Activated T-cell treated with anti-CD3 and anti-CD28 coated beads, Interleukin-2, amount 50 U/mL, for 4 hours (primary cell): ENCODE data around the gene COL5A2. TPM values are rescaled to one million over a fixed set of nuclear protein-coding genes. Genes with fewer than 3 reads are reported as not detected.

Experiments
- ATAC-seq, 2 donors: fragments of 200-7000 bp; cut with Tn5 transposase; one replicate each; pipeline ENCODE4 v1.10.0; 2021
- DNase-seq: peaks from one replicate; pipeline ENCODE4 v3.0.0-alpha.2; 2020
- H3K27me3 Mint-ChIP-seq: one replicate; pipeline ENCODE4 v1.8.0; 2021; ENCODE audit warnings: low read depth, mixed read lengths
- H3K36me3 Mint-ChIP-seq: one replicate; pipeline ENCODE4 v1.8.0; 2022; ENCODE audit warnings: mixed read lengths; ENCODE audit not compliant: insufficient read depth
- H3K4me1 Mint-ChIP-seq: one replicate; pipeline ENCODE4 v1.8.0; 2021; ENCODE audit warnings: low read depth, mixed read lengths
- H3K4me3 Mint-ChIP-seq: one replicate; pipeline ENCODE4 v1.8.0; 2021; ENCODE audit warnings: mild to moderate bottlenecking, moderate library complexity, mixed read lengths
- H3K9me3 Mint-ChIP-seq: one replicate; pipeline ENCODE4 v1.8.0; 2021; ENCODE audit warnings: mixed read lengths
- total RNA-seq, 3 donors: library from RNA; stranded (reverse); gene quantifications; one replicate each; pipeline ENCODE4 v1.2.1, GENCODE V29; 2021

Gene COL5A2
- total RNA-seq, 3 donors from 2014 or later, result 2.1 to 9.5 (median 4.4) TPM

- H3K9me3 Mint-ChIP-seq, result no peaks in the 10 kb centered on the region
- ATAC-seq (no peak), DNase-seq (no peak)
- no peaks in the 10 kb centered on the region for H3K4me1 Mint-ChIP-seq
- H3K4me3 Mint-ChIP-seq, result no peak overlapping the region
- H3K36me3 Mint-ChIP-seq, result no peaks in the 10 kb centered on the region
- H3K27me3 Mint-ChIP-seq, result no peaks in the 10 kb centered on the region
Measured at GRCh38 chr2:189165656-189166380, 13.7 kb downstream of the COL5A2 start.

- Mint-ChIP-seq H3K9me3 (no peaks in the 10 kb centered on the region), H3K4me1 (no peaks in the 10 kb centered on the region), H3K4me3 (no peak overlapping the region), H3K27me3 (no peaks in the 10 kb centered on the region), H3K36me3 (no peaks in the 10 kb centered on the region)
- ATAC-seq (no peak), DNase-seq (no peak)
Measured at GRCh38 chr2:189164746-189165145, 14.8 kb downstream of the COL5A2 start.

- H3K4me1 Mint-ChIP-seq, result no peaks in the 10 kb centered on the region
- no peak overlapping the region for H3K4me3 Mint-ChIP-seq
- no peak for ATAC-seq
- no peaks in the 10 kb centered on the region for H3K27me3 Mint-ChIP-seq
- no peaks in the 10 kb centered on the region for H3K36me3 Mint-ChIP-seq
- no peak for DNase-seq
- no peaks in the 10 kb centered on the region for H3K9me3 Mint-ChIP-seq
Measured at GRCh38 chr2:189163889-189164288, 15.7 kb downstream of the COL5A2 start.

DNA sequence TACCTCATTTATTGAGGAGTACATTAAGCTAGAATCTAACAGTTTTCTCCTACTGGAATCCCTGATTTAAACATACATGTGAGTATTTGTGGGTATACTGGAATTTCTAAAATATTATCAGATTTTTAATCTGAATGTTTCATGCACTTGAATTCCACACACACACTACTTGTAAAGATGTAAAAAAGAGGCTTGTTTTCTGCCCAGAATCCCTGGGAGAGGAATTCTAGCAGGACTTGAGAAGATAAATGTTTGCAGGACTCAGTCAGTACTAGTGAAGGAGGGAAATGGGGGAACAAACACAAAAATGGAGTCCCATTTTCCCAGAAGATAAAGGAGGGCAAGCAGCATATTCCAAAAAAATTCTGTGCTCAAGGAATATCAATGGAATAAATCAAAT, 17.0 kb downstream of the COL5A2 start:
- DNase-seq, result no peak
- Mint-ChIP-seq H3K9me3 (no peaks in the 10 kb centered on the region), H3K36me3 (no peaks in the 10 kb centered on the region), H3K4me3 (no peak overlapping the region), H3K4me1 (no peaks in the 10 kb centered on the region), H3K27me3 (no peaks in the 10 kb centered on the region)
- no peak for ATAC-seq

DNA sequence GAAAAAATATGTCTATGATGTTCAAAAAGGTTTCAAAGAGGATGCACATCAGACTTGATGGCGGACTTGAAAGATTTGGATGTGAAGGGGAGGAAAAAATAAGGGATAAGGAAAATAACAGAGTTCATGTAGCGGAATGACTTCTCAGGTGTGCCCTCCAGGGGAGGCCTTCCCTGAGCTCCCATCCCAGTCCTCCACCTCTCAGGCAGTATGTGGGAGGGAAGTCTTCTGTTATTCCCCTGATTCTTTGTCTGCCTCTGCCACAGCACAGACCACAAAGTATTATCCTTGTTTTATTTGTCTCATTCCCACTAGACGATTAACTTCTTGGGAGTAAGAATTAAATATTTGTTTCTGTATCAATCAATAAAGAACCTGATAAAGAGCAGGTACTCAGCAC, 17.7 kb downstream of the COL5A2 start:
- no peak for DNase-seq
- H3K27me3 Mint-ChIP-seq, result no peaks in the 10 kb centered on the region
- no peak for ATAC-seq
- no peaks in the 10 kb centered on the region for H3K4me1 Mint-ChIP-seq
- no peaks in the 10 kb centered on the region for H3K36me3 Mint-ChIP-seq
- no peaks in the 10 kb centered on the region for H3K9me3 Mint-ChIP-seq
- H3K4me3 Mint-ChIP-seq, result no peak overlapping the region

- Mint-ChIP-seq H3K4me3 (no peak overlapping the region), H3K36me3 (no peaks in the 10 kb centered on the region), H3K9me3 (no peaks in the 10 kb centered on the region), H3K27me3 (no peaks in the 10 kb centered on the region), H3K4me1 (no peaks in the 10 kb centered on the region)
- ATAC-seq (no peak), DNase-seq (no peak)
Measured at GRCh38 chr2:189159717-189160116, 19.8 kb downstream of the COL5A2 start.

DNA sequence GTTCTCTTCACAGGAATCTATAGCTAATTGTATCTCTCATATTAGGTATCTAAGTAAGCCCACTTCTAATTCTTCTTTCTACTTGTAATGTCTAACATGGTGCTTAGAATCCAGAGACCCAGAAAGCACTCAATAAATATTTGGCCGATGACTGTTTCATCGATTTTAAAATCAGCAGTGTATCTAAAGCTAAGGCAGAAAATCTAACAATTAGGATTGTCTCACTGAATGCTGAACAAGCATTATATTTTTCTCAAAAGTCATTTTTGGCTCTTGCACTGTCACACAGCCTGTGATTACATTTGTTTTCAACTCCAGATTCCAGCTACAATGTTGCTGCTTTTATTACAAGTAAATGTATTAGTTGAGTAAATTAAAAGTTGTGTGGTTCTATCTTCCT, 20.3 kb downstream of the COL5A2 start:
- Mint-ChIP-seq H3K36me3 (no peaks in the 10 kb centered on the region), H3K9me3 (no peaks in the 10 kb centered on the region), H3K27me3 (no peaks in the 10 kb centered on the region), H3K4me3 (no peak overlapping the region), H3K4me1 (no peaks in the 10 kb centered on the region)
- DNase-seq, result no peak
- no peak for ATAC-seq

GRCh38 chr2:189157939-189158338, 21.6 kb downstream of the COL5A2 start:
- no peak for ATAC-seq
- Mint-ChIP-seq H3K4me3 (no peak overlapping the region), H3K4me1 (no peaks in the 10 kb centered on the region), H3K9me3 (no peaks in the 10 kb centered on the region), H3K36me3 (no peaks in the 10 kb centered on the region), H3K27me3 (no peaks in the 10 kb centered on the region)
- DNase-seq, result no peak

DNA sequence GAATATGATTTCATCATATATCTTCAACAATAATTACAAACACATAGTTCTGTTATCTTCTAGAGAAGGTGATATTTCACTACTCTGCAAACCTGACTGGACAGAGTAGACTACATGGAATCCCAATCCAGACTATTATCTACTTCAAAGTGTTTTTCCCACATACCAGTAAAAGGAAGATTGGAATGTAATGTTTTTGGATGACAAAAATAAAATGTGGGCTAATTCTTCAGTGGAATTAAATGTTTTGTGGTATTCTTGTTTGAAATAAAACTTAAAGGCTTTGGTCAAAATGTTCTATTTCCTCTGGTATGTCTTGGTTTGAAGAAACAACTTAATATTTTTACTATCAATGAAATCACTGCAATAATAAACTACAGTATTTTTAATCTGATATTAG, 22.1 kb downstream of the COL5A2 start:
- no peaks in the 10 kb centered on the region for H3K9me3 Mint-ChIP-seq
- ATAC-seq, result no peak
- no peaks in the 10 kb centered on the region for H3K27me3 Mint-ChIP-seq
- no peaks in the 10 kb centered on the region for H3K36me3 Mint-ChIP-seq
- no peaks in the 10 kb centered on the region for H3K4me1 Mint-ChIP-seq
- no peak for DNase-seq
- no peak overlapping the region for H3K4me3 Mint-ChIP-seq

GRCh38 chr2:189155795-189156194, 23.8 kb downstream of the COL5A2 start:
- DNase-seq, result no peak

DNA sequence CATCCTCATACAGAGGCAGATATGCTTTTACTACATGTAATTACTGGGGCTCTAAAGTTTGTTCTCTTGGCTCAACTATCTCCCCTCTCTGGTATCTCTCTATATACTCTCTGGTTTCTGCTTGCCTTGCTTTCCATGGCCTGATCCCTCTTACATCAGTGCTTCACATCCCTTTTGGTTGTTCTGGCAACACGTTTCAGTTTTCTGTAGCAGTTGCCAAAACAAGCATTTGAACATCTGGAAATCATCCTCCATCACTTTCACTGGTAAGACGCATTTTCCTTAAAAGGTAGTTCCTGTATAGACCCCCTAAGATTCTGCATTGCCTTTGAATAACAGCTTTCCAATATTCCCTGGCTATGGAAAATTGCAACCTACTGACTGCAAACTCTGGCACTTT, 25.9 kb downstream of the COL5A2 start:
- no peak for DNase-seq
- no peaks in the 10 kb centered on the region for H3K9me3 Mint-ChIP-seq
- no peaks in the 10 kb centered on the region for H3K36me3 Mint-ChIP-seq
- no peaks in the 10 kb centered on the region for H3K4me1 Mint-ChIP-seq
- no peaks in the 10 kb centered on the region for H3K27me3 Mint-ChIP-seq
- H3K4me3 Mint-ChIP-seq, result no peak overlapping the region
- no peak for ATAC-seq

More at GRCh38 chr2:189155795-189156194, 23.8 kb downstream of the COL5A2 start:
- Mint-ChIP-seq H3K4me1 (no peaks in the 10 kb centered on the region), H3K9me3 (no peaks in the 10 kb centered on the region), H3K4me3 (no peak overlapping the region), H3K36me3 (no peaks in the 10 kb centered on the region), H3K27me3 (no peaks in the 10 kb centered on the region)
- no peak for ATAC-seq

GRCh38 chr2:189152483-189152882, 27.1 kb downstream of the COL5A2 start:
- DNase-seq (no peak), ATAC-seq (no peak)
- H3K36me3 Mint-ChIP-seq, result no peaks in the 10 kb centered on the region
- no peaks in the 10 kb centered on the region for H3K9me3 Mint-ChIP-seq
- no peaks in the 10 kb centered on the region for H3K4me1 Mint-ChIP-seq
- no peaks in the 10 kb centered on the region for H3K27me3 Mint-ChIP-seq
- no peak overlapping the region for H3K4me3 Mint-ChIP-seq

GRCh38 chr2:189151906-189152305, 27.7 kb downstream of the COL5A2 start:
- H3K4me3 Mint-ChIP-seq, result no peak overlapping the region
- no peaks in the 10 kb centered on the region for H3K4me1 Mint-ChIP-seq
- no peaks in the 10 kb centered on the region for H3K9me3 Mint-ChIP-seq
- DNase-seq, result no peak
- no peaks in the 10 kb centered on the region for H3K27me3 Mint-ChIP-seq
- no peaks in the 10 kb centered on the region for H3K36me3 Mint-ChIP-seq
- ATAC-seq, result no peak

GRCh38 chr2:189150033-189150432, 29.5 kb downstream of the COL5A2 start:
- Mint-ChIP-seq H3K4me3 (no peak overlapping the region), H3K36me3 (no peaks in the 10 kb centered on the region), H3K9me3 (no peaks in the 10 kb centered on the region), H3K27me3 (no peaks in the 10 kb centered on the region), H3K4me1 (no peaks in the 10 kb centered on the region)
- DNase-seq (no peak), ATAC-seq (no peak)

DNA sequence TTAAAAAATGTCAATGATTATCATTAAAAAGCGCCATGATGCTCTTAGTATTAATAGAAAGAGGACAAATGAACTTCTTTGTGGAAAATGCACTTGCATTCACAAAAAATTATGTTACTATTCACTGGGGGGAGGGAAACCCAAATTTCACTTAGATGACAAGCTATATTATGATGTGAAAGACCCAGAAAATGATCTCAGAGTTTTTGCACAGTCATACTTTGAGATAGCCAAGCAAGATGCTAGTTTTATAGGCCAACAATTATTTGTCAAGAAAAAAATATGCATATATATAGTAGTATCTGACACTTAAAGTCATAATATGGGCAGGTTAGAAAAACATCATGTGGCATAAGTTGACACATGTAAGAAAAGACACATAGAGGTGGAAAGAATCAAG, 31.6 kb downstream of the COL5A2 start:
- Mint-ChIP-seq H3K4me1 (peaks cover 3% of the 10 kb centered on the region), H3K27me3 (no peaks in the 10 kb centered on the region), H3K4me3 (no peak overlapping the region), H3K9me3 (no peaks in the 10 kb centered on the region), H3K36me3 (no peaks in the 10 kb centered on the region)
- DNase-seq (no peak), ATAC-seq (no peak)

DNA sequence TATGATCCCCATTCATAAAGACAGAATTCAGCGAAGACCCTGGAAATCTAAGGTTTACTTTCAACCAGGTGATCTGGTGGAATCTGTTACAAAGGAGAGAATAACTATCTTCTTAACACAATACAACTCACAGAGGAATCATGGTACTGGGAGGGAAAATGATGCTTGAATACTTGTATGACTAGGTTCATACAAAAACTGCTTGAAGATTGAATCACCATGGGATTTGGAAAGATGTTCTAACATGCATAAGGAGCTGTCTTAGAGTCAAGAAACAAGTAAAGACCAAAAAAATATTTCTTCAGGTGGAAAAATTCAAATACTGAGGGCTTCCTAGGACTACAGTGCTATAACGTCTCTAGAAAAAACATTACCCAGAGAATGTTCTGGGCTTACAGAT, 32.2 kb downstream of the COL5A2 start:
- ATAC-seq, result no peak
- no peaks in the 10 kb centered on the region for H3K27me3 Mint-ChIP-seq
- H3K36me3 Mint-ChIP-seq, result no peaks in the 10 kb centered on the region
- H3K4me3 Mint-ChIP-seq, result no peak overlapping the region
- no peaks in the 10 kb centered on the region for H3K9me3 Mint-ChIP-seq
- no peak for DNase-seq
- H3K4me1 Mint-ChIP-seq, result peaks cover 3% of the 10 kb centered on the region
